Esophagus muscularis mucosa (tissue), 4 donors: ENCODE measurements around the gene RADX.

Experiments used
- EP300 ChIP-seq: sonication (generic); formaldehyde crosslinking; IDR thresholded peaks from one replicate; pipeline ENCODE4 v1.6.1; 2017; ENCODE audit warnings: antibody characterized with exemption
- POLR2A ChIP-seq: fragments of 450-650 bp; IDR thresholded peaks from one replicate; pipeline ENCODE4 v1.6.1; 2017; ENCODE audit warnings: antibody characterized with exemption, moderate library complexity, mild to moderate bottlenecking, low read depth
- POLR2AphosphoS5 ChIP-seq, 2 donors: sonication (generic); formaldehyde crosslinking; IDR thresholded peaks; one replicate each; pipeline ENCODE4 v1.6.1; 2017; ENCODE audit warnings: antibody characterized with exemption in 2 of 2
- TF ChIP-seq, protein P1 (sequence below), 3 experiments: fragments of 200-600 bp in 2 of 3; fragments of 450-650 bp in 1 of 3; sonication (generic) in 2 of 3; IDR thresholded peaks; one replicate each; pipeline ENCODE4 v1.5.1; 2017 to 2019; ENCODE audit warnings: antibody characterized with exemption in 3 of 3, mild to moderate bottlenecking in 2 of 3, moderate library complexity in 1 of 3

- TF ChIP-seq POLR2A, result no peak
- TF ChIP-seq, protein P1, sequence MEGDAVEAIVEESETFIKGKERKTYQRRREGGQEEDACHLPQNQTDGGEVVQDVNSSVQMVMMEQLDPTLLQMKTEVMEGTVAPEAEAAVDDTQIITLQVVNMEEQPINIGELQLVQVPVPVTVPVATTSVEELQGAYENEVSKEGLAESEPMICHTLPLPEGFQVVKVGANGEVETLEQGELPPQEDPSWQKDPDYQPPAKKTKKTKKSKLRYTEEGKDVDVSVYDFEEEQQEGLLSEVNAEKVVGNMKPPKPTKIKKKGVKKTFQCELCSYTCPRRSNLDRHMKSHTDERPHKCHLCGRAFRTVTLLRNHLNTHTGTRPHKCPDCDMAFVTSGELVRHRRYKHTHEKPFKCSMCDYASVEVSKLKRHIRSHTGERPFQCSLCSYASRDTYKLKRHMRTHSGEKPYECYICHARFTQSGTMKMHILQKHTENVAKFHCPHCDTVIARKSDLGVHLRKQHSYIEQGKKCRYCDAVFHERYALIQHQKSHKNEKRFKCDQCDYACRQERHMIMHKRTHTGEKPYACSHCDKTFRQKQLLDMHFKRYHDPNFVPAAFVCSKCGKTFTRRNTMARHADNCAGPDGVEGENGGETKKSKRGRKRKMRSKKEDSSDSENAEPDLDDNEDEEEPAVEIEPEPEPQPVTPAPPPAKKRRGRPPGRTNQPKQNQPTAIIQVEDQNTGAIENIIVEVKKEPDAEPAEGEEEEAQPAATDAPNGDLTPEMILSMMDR (IDR thresholded peaks at IDR 0.05), result no peak
- TF ChIP-seq POLR2AphosphoS5 (IDR thresholded peaks at IDR 0.05), result no peak
- TF ChIP-seq EP300, result no peak
Measured at GRCh38 chrX:106726485-106727437, 115.0 kb downstream of the RADX start, which contains the start of gene RNF128.
